IMR-90 (cell line): ENCODE data around the gene SNX22.

Source experiments
- POLR2A ChIP-seq: IDR thresholded peaks from 2 replicates; pipeline ENCODE4 v1.6.1; 2012; ENCODE audit warnings: mild to moderate bottlenecking, low read depth, low read length
- RAD21 ChIP-seq: IDR thresholded peaks from 2 replicates; pipeline ENCODE4 v1.6.1; 2012; ENCODE audit warnings: low read length, improper control_type of control experiment

- TF ChIP-seq POLR2A (no peak), RAD21 (no peak)
Observed at GRCh38 chr15:64146520-64146884, 5.0 kb upstream of the SNX22 start.
